Measurements from ENCODE around the gene SCAMP5. TPM values are rescaled to one million over a fixed set of nuclear protein-coding genes. Genes with fewer than 3 reads are reported as not detected.

The SCAMP5 gene
- total RNA-seq, 2 donors from 2014 or later, result 6.1 to 24.4 TPM

DNA sequence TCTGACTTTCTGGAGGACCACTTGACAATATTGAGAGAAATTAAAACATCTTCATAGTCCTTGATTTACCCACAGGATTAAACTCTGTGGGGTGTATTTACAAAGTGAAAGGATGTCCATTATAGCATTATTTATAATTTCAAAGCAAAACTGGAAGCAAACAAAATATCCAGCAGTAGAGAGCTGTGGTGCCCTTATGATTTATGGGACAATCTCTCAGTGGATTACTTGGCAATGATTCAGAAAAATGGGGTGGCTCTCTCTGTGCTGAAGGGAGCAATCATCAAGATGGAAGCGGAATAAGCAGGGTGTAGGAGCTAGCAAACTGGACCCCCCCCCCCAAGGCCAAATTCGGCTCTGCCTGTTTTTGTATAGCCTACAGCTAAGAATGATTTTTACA is 37.0 kb downstream of the SCAMP5 start:
- H3K27ac ChIP-seq, result no peak overlapping the region
- no peaks in the 10 kb centered on the region for H3K9me3 ChIP-seq
- H3K27me3 ChIP-seq (replicated peaks; ENCODE audit: insufficient read depth), result no peaks in the 10 kb centered on the region
- intact Hi-C loops (cut with DNase I), result no loop called here
- no peak overlapping the region for H3K4me3 ChIP-seq
- no peaks in the 10 kb centered on the region for H3K36me3 ChIP-seq
- no peaks in the 10 kb centered on the region for H3K4me1 ChIP-seq (replicated peaks)
- TF ChIP-seq, protein P1, sequence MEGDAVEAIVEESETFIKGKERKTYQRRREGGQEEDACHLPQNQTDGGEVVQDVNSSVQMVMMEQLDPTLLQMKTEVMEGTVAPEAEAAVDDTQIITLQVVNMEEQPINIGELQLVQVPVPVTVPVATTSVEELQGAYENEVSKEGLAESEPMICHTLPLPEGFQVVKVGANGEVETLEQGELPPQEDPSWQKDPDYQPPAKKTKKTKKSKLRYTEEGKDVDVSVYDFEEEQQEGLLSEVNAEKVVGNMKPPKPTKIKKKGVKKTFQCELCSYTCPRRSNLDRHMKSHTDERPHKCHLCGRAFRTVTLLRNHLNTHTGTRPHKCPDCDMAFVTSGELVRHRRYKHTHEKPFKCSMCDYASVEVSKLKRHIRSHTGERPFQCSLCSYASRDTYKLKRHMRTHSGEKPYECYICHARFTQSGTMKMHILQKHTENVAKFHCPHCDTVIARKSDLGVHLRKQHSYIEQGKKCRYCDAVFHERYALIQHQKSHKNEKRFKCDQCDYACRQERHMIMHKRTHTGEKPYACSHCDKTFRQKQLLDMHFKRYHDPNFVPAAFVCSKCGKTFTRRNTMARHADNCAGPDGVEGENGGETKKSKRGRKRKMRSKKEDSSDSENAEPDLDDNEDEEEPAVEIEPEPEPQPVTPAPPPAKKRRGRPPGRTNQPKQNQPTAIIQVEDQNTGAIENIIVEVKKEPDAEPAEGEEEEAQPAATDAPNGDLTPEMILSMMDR (IDR thresholded peaks at IDR 0.05), result no peak
- no peak for TF ChIP-seq POLR2A (IDR thresholded peaks at IDR 0.05)
- no peak for TF ChIP-seq POLR2AphosphoS5 (IDR thresholded peaks at IDR 0.05)
- no peak for DNase-seq (ENCODE audit: low spot score)
- WGBS, result 94% methylated on average over 2 of the region's 2 CpGs

DNA sequence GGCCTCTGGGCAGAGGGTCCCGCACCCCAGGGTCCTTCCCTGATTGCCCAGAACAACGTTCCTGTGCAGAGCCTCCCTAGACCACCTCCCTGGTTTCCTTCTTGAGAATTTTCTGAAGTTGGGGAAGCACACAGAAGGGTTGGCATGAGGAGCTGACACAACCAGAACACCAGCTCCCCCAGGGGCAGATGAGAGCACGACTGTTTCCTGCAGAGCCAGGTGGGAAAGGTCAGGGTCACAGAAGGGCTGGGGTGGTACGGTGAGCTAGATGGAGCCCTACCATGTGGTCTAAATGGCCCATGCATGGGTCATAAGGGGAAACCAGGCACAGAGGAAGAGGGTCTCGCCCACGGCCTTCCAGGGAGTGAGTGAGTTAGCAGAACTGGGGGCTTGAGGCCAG is 38.4 kb downstream of the SCAMP5 start:
- no peaks in the 10 kb centered on the region for H3K36me3 ChIP-seq
- TF ChIP-seq POLR2AphosphoS5 (IDR thresholded peaks at IDR 0.05), result no peak
- no peak for TF ChIP-seq POLR2A (IDR thresholded peaks at IDR 0.05)
- no peak for DNase-seq (ENCODE audit: low spot score)
- intact Hi-C loops (cut with DNase I), result no loop called here
- no peaks in the 10 kb centered on the region for H3K9me3 ChIP-seq
- H3K27ac ChIP-seq, result no peak overlapping the region
- no peaks in the 10 kb centered on the region for H3K4me1 ChIP-seq (replicated peaks)
- H3K27me3 ChIP-seq (replicated peaks; ENCODE audit: insufficient read depth), result no peaks in the 10 kb centered on the region
- H3K4me3 ChIP-seq, result no peak overlapping the region
- 91% methylated on average over 6 of the region's 6 CpGs for WGBS

DNA sequence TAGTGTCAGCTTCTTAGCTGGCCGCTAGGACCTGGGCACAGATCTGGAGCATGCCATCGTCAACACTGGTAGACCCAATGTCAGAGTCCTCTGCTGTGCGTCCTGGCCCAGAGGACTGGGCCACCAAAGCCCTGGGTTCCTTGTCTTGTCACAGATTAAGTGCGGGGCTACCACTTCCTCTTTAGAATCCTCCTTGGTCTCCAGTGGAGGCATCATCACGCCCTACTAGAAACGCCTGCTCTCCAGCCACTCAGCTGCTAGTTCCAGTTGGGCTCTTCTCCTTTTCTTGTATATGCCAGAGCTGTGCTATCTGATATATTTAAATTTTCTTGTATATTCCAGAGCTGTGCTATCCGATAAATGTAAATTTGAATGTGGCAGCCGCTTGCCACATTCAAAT is 39.3 kb downstream of the SCAMP5 start:
- no peak for TF ChIP-seq POLR2A (IDR thresholded peaks at IDR 0.05)
- TF ChIP-seq, protein P1 (IDR thresholded peaks at IDR 0.05), result no peak
- Histone ChIP-seq H3K27me3 (replicated peaks; ENCODE audit: insufficient read depth) (no peaks in the 10 kb centered on the region), H3K9me3 (no peaks in the 10 kb centered on the region), H3K27ac (no peak overlapping the region), H3K36me3 (no peaks in the 10 kb centered on the region), H3K4me1 (replicated peaks) (no peaks in the 10 kb centered on the region), H3K4me3 (no peak overlapping the region)
- intact Hi-C loops (cut with DNase I), result no loop called here
- WGBS, result 95% methylated on average over 8 of the region's 8 CpGs
- no peak for DNase-seq (ENCODE audit: low spot score)

DNA sequence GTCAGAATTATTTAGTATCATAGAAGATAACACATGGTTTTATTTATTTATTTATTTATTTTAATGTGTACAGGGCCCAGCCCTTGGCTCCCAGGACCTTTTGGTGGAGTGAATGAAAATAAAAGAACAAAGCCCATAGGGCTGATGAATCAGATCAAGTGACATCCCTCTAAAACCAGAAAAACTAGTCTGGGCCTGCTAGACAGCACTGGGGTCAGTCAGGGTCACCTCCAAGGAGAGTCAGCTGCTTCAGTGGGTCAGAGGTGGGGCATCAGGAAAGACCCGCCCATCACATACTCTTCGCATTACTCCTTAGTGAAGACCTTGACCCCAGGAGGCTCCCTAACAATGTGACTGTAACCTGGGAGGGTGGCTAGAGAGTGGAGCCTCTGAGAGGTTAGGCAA is 40.9 kb downstream of the SCAMP5 start:
- 96% methylated on average over 2 of the region's 2 CpGs for WGBS
- H3K27me3 ChIP-seq (replicated peaks; ENCODE audit: insufficient read depth), result no peaks in the 10 kb centered on the region
- no peaks in the 10 kb centered on the region for H3K4me1 ChIP-seq (replicated peaks)
- TF ChIP-seq POLR2AphosphoS5 (IDR thresholded peaks at IDR 0.05) (no peak), POLR2A (IDR thresholded peaks at IDR 0.05) (no peak)
- TF ChIP-seq, protein P1 (IDR thresholded peaks at IDR 0.05), result no peak
- H3K27ac ChIP-seq, result no peak overlapping the region
- intact Hi-C loops (cut with DNase I), result no loop called here
- no peaks in the 10 kb centered on the region for H3K36me3 ChIP-seq
- DNase-seq (ENCODE audit: low spot score), result no peak
- no peak overlapping the region for H3K4me3 ChIP-seq
- no peaks in the 10 kb centered on the region for H3K9me3 ChIP-seq

DNA sequence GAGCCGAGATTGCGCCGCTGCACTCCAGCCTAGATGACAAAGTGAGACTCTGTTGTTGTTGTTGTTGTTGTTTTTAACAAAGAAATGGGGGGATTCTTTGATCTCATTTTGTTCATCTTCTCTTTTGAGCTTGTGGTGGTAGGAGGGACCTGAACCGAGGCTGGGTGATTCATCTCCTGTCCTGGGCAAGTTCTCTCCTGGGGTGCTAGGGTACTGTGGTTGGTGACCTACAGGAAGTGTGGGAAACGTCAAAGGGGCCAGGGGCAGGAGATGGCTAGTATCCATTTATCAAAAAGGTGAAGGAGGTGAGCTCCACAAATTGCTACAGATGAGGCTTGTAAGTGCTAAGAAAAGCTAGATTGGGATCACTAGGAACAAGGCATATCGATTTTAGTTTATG is 42.3 kb downstream of the SCAMP5 start:
- Histone ChIP-seq H3K27me3 (replicated peaks; ENCODE audit: insufficient read depth) (no peaks in the 10 kb centered on the region), H3K4me1 (replicated peaks) (no peaks in the 10 kb centered on the region), H3K4me3 (no peak overlapping the region), H3K27ac (no peak overlapping the region), H3K9me3 (no peaks in the 10 kb centered on the region), H3K36me3 (no peaks in the 10 kb centered on the region)
- no peak for TF ChIP-seq POLR2AphosphoS5 (IDR thresholded peaks at IDR 0.05)
- TF ChIP-seq POLR2A (IDR thresholded peaks at IDR 0.05), result no peak
- TF ChIP-seq, protein P1 (IDR thresholded peaks at IDR 0.05), result no peak
- 86% methylated on average over 6 of the region's 6 CpGs for WGBS
- intact Hi-C loops (cut with DNase I), result no loop called here
- no peak for DNase-seq (ENCODE audit: low spot score)
